GM19043 (cell line): ENCODE results near the gene CCDC92B.

Experiments
- ATAC-seq: cut with Tn5 transposase; IDR thresholded peaks from one replicate; pipeline ENCODE4 v1.9.1; 2021; ENCODE audit warnings: low read depth; ENCODE audit not compliant: unreplicated experiment

The CCDC92B gene

DNA sequence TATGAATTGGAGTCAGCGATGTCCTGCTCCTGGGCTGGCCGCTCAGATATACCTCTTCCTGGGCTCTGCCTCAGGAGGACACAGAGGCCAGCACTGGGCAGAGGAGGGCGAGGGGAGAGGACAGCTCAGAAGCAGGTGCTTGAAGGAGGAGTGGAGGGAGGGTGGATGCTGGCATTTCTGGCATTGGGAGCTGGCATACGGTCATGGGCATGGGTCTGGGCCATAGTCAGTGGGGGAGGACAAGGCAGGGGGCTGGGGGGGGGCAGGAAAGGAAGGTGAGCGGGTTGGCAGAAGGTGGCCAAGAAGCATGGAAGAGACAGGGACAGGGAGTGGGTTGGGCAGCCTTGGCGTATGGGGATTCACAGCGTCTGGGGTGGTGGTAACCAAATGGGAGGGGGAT lies 30.1 kb upstream of the CCDC92B start:
- no peak for ATAC-seq

GRCh38 chr17:2778489-2778888 lies 29.0 kb upstream of the CCDC92B start:
- no peak for ATAC-seq

- ATAC-seq = no peak
Measured at GRCh38 chr17:2777242-2777867, 27.9 kb upstream of the CCDC92B start.

DNA sequence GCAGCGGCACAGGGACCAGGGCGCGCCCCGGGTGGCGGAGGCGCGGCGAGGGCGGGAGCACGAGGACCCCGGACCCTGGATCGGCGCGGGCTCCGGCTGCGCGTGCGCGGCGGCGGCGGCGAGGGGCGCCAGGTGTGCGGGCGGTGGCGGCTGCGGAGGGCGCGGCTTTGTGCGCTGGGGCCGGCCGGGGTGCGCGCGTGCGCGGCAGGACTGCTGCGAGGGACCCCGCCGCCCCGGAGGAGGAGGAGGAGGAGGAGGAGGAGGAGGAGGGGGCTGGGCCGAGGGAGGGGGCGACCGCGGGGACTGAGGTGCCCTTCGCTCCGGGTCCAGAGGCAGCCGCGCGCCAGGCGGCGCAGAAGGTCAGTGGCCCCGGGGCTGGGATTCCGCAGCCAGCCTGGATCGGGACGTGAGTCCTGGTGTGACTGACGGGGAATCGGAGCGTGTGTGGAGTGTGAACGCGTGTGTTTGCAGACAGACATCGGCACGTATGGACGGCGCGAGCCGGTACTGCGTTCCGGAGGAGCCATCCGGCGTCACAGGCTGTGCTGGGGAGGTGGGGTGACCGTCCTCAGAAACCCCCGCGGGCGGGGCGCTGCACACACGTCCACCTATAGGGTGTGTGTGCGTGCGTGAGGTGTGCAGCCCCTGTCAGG lies 27.3 kb upstream of the CCDC92B start:
- no peak for ATAC-seq

GRCh38 chr17:2775206-2775605 lies 25.8 kb upstream of the CCDC92B start:
- ATAC-seq = no peak

GRCh38 chr17:2770129-2770528 lies 20.7 kb upstream of the CCDC92B start:
- ATAC-seq = no peak

DNA sequence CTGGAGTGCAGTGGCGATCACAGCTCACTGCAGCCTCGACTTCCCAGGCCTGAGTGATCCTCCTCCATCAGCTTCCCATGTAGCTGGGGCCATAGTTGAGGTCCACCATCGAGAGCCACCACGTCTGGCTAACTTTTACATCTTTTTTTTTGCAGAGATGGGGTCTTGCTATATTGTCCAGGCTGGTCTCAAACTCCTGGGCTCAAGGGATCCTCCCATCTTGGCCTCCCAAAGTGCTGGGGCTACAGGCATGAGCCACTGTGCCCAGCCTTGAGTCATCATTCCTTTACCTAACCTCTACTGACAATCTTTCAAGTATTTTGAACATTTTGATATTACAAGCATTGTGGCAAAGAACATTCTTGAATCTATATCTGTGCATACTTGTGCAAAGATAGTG lies 9.4 kb upstream of the CCDC92B start:
- no peak for ATAC-seq

- ATAC-seq = no peak
Measured at GRCh38 chr17:2755891-2756724, 6.7 kb upstream of the CCDC92B start.

DNA sequence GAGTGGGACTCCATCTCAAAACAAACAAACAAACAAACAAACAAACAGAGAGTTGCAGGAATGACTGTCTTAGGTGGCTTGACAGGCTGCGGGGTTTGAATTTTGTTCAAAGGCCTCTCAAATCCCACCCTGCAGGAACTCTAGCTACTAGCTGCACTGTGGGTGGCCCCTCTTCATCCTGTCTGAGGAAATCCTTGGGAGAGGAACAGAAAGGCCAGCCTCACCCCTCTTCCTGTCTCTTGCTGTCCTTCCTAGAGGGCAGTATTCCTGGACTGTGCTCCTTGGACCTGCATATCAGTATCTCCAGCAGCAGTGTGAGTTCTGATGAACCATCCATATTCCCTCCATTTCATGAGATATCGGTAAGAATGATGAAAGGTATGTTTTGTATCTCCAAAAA lies 2.0 kb upstream of the CCDC92B start:
- ATAC-seq = no peak

GRCh38 chr17:2750721-2751120 lies 1.3 kb upstream of the CCDC92B start:
- ATAC-seq = no peak

DNA sequence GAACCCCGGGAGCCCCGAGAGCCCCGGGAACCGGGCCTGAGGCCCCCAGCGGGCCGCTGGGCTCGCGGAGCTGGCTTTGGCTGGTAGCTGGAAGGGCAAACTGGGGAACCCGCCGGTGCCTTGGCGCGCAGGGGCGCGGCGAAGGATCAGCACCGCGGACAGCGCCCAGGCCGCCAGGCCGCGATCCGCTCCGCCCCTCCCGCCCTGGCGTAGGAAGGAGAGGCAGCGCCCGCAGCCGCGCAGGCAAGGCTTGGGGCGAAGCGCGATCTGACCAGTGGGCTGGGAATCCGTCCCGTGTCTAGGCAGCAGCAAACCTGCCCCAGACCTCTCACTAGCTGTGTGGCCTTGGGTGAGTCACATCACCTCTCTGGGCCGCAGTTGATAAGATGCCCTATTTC lies 331 bp upstream of the CCDC92B start:
- ATAC-seq = no peak

DNA sequence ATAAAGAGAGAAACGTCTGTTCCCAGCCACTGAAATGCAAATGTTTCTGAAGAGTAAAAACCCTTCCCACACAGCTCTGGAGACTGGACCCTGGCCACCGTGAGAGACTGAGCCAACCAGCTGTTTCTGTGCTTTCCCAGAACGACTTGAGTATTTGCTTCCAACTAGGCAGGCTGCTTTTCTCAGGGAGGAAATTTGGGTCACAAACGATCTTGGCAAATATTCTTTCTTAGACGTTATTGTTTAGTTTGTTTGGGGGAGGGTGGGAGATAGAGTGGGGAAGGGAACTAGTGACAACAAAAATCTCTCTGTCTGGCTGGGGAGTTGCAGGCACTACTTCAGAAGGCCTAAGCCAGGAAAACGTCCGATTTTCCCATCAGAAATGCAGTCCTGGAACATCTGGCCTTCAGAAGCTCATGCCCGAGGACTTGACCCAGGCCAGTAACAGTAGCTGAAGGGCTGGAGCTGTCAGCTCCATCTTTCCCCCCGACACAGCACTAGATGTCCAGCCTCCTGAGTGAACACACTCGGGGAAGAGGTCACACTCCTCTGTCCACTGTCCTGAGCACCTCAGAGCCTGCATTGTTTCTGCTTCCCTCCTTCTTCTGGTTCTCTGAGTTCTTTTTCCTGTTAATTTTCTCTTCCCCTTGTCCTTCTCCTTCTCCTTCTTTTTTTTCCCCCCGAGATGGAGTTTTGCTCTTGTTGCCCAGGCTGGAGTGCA lies 4.0 kb downstream of the CCDC92B start:
- ATAC-seq = no peak

DNA sequence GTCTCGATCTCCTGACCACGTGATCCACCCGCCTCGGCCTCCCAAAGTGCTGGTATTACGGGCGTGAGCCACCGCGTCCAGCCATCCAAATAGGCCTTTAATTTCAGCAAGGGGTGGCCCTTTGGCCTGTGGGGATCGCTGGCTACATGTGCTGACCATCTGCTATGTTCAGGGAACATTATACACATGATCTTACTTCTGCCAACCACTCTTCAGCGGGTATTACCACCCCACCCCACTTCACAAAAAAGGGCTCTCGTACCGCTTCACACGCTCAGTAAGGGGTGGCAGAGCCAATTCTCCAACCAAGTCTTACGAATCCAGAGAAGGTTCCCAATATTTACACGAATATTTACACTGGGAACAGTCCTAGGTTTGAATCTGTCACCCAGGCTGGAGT lies 11.8 kb downstream of the CCDC92B start:
- ATAC-seq = no peak

GRCh38 chr17:2736956-2737355 lies 12.5 kb downstream of the CCDC92B start:
- ATAC-seq = no peak

DNA sequence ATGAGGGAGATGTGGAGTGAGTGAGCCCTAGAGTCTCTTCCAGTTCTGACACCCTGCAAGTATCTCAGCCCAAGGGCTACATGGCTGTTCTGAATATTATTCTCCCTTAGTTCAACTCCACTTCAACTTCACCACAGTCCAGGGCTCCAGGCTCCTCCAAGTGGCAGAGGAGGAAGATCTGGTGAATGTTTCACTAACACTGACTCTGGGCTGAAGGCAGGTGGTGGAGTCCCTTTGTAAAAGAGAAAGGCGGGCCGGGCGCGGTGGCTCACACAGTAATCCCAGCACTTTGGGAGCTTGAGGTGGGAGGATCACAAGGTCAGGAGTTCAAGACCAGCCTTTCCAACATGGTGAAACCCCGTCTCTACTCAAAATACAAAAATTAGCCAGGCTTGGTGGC lies 13.6 kb downstream of the CCDC92B start:
- ATAC-seq = no peak

GRCh38 chr17:2734939-2735338 lies 14.5 kb downstream of the CCDC92B start:
- ATAC-seq = no peak

DNA sequence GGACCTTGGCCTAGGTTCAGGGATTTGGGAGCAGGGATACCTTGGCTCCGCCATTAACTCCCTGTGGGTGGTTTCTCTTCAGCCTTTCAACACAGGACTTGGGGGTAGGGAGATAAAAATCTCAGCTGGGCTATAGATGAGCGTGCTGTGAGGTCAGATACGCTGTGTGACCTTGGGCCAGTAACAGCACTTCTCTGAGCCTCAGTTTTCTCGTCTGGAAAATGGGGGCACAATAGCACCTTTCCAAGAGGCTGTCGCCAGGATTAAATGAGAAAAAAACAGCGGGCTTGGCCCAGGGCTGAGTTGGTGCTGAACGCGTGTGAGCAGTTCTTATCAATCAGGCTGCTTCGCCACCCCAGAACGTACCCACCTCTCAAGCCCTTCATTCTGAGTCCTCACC lies 17.6 kb downstream of the CCDC92B start:
- no peak for ATAC-seq

DNA sequence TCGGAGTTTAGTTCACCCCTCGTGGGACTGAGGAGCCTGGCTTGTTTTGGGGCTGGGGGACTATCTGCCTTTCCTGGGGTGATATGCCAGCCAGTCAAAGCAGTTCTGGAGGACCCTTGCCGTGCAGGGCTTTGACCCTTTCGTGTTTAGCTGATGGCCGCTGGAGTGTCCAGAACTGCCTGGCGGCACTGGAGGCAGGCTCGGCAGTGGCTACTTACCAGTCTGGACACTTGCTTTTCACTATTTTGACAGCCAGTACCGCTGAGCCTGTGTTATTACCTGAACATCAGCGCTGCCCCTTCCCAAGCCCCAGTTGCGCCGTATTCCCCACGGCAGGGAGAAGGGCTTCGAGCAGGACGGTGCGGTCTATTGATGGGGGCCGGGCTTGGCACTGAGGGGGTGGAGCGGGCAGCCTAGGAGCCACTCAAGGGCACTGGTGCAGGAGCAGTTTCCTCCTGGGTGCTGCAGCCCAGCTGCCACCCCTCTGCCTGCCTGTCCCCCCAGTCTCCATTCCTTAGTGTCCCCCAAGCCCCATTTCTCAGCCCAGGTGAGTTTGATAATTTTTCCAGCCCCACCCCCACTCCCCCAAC lies 18.6 kb downstream of the CCDC92B start:
- ATAC-seq = no peak

DNA sequence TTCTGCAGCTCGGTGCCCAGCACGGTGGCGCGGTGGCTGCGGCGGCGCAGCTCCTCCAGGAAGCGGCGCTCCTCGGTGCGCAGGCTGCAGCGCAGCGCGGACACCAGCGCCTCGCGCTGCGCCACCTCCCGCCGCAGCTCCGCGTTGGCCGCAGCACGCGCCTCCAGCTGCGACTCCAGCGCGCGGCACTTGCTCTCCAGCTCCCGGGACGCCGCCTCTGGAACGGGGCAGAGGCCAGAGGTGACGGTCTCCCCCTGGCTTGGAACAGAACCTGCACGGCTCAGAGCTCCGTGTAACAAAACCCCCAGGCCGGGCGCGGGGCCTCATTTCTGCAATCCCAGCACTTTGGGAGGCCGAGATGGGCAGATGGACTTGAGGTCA lies 24.7 kb downstream of the CCDC92B start:
- no peak for ATAC-seq

DNA sequence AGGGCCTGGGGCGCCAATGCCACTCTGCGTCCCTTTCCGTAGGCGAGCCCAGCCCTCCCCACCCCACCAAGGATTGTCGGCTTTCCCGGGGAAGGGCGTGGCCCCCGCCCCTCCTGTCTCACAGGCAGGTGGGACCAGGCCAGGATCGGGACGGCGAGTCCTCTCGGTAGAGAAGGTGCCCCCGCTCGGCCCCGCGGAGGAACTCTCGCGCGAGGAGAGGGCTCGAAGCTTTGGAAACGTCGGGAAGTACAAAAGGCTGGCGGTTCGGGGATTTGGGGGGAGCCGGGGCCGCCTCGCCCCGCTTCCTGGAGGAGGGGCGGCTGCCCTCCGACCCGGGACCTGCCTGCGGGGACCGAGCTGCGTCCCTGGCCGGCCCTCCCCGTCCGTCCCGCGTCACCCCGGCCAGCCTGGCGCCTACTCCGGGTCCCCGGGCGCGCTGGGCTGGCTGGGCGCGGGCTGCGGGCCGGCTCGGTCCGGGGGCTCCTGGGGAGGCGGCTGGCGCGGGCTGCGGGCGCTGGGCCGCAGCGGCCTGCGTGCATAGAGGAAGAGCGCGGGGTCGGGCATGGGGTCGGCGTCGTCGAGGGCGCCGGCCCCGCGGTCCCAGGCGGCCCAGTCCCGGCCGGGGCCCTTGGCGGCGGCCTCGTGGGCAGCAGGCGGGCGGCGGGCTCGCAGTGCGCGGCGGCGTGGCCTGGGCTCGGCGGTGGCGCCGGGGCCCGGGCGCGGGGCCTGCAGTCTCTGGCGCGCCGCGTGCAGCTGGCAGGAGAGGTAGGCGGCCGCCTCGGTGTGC lies 25.3 kb downstream of the CCDC92B start:
- ATAC-seq = no peak
